H9 (cell line): Measurements from ENCODE around the gene PRPF38B. TPM values are rescaled to one million over a fixed set of nuclear protein-coding genes. Genes with fewer than 3 reads are reported as not detected.

Experiments
- DNase-seq: peaks from one replicate; pipeline ENCODE4 v3.0.0-alpha.2; 2017
- H2AFZ ChIP-seq: one replicate; pipeline ENCODE4 v1.6.1; 2013; ENCODE audit warnings: mild to moderate bottlenecking, low read length, control low read depth, moderate library complexity
- H2AK5ac ChIP-seq: 2 replicates; pipeline ENCODE4 v1.6.1; 2013; ENCODE audit warnings: low read length, control low read depth, mixed read lengths; ENCODE audit not compliant: insufficient read length
- H2BK120ac ChIP-seq: one replicate; pipeline ENCODE4 v1.6.1; 2013; ENCODE audit warnings: low read depth, mild to moderate bottlenecking, low read length, control low read depth, inconsistent platforms; ENCODE audit not compliant: poor library complexity, severe bottlenecking
- H2BK12ac ChIP-seq: 2 replicates; pipeline ENCODE4 v1.6.1; 2013; ENCODE audit warnings: low read length, control low read depth, mixed read lengths, low read depth; ENCODE audit not compliant: insufficient read length
- H2BK15ac ChIP-seq: 2 replicates; pipeline ENCODE4 v1.6.1; 2013; ENCODE audit warnings: low read depth, low read length, control low read depth
- H2BK20ac ChIP-seq: one replicate; pipeline ENCODE4 v1.6.1; 2013; ENCODE audit warnings: low read depth, mild to moderate bottlenecking, low read length, control low read depth, inconsistent platforms; ENCODE audit not compliant: poor library complexity, severe bottlenecking
- H2BK5ac ChIP-seq: 2 replicates; pipeline ENCODE4 v1.6.1; 2013; ENCODE audit warnings: low read length, control low read depth, mixed read lengths; ENCODE audit not compliant: insufficient read length
- H3K14ac ChIP-seq: 2 replicates; pipeline ENCODE4 v1.6.1; 2013; ENCODE audit warnings: low read length, control low read depth; ENCODE audit not compliant: insufficient read depth
- H3K18ac ChIP-seq: 2 replicates; pipeline ENCODE4 v1.6.1; 2013; ENCODE audit warnings: low read depth, mild to moderate bottlenecking, mixed read lengths, low read length, control low read depth; ENCODE audit not compliant: insufficient read length
- H3K23ac ChIP-seq: 2 replicates; pipeline ENCODE4 v1.6.1; 2013; ENCODE audit warnings: low read length, control low read depth, mixed read lengths, low read depth; ENCODE audit not compliant: insufficient read length
- H3K23me2 ChIP-seq: 2 replicates; pipeline ENCODE4 v1.6.1; 2013; ENCODE audit warnings: low read depth, mild to moderate bottlenecking, mixed read lengths, low read length, control low read depth; ENCODE audit not compliant: insufficient read length, poor library complexity, severe bottlenecking
- H3K27ac ChIP-seq: 2 replicates; pipeline ENCODE4 v1.5.1; 2013; ENCODE audit warnings: low read length, control low read depth, mixed read lengths, low read depth; ENCODE audit not compliant: insufficient read length
- H3K27me3 ChIP-seq: 2 replicates; pipeline ENCODE4 v1.6.1; 2013; ENCODE audit warnings: low read length, control low read depth, inconsistent platforms; ENCODE audit not compliant: insufficient read depth
- H3K4ac ChIP-seq: 2 replicates; pipeline ENCODE4 v1.6.1; 2013; ENCODE audit warnings: low read depth, mild to moderate bottlenecking, control low read depth, inconsistent platforms, low read length, moderate library complexity
- H3K4me1 ChIP-seq: 2 replicates; pipeline ENCODE4 v1.6.1; 2013; ENCODE audit warnings: low read length, control low read depth, inconsistent platforms; ENCODE audit not compliant: insufficient read depth
- H3K4me2 ChIP-seq: 2 replicates; pipeline ENCODE4 v1.6.1; 2013; ENCODE audit warnings: low read length, control low read depth, mixed read lengths; ENCODE audit not compliant: insufficient read length, insufficient read depth
- H3K56ac ChIP-seq: 2 replicates; pipeline ENCODE4 v1.6.1; 2013; ENCODE audit warnings: low read depth, mild to moderate bottlenecking, mixed read lengths, low read length, control low read depth; ENCODE audit not compliant: insufficient read length
- H3K79me1 ChIP-seq: 2 replicates; pipeline ENCODE4 v1.6.1; 2013; ENCODE audit warnings: low read depth, mild to moderate bottlenecking, moderate library complexity, low read length, control low read depth, inconsistent platforms; ENCODE audit not compliant: insufficient read depth, poor library complexity, severe bottlenecking
- H3K79me2 ChIP-seq: 2 replicates; pipeline ENCODE4 v1.6.1; 2013; ENCODE audit warnings: low read length, control low read depth, inconsistent platforms; ENCODE audit not compliant: insufficient read depth
- H3K9ac ChIP-seq: 2 replicates; pipeline ENCODE4 v1.6.1; 2013; ENCODE audit warnings: low read length, control low read depth, mixed read lengths; ENCODE audit not compliant: insufficient read length; ENCODE audit errors: extremely low read depth
- H3K9me3 ChIP-seq: one replicate; pipeline ENCODE4 v1.6.1; 2013; ENCODE audit warnings: low read depth, low read length, inconsistent platforms; ENCODE audit not compliant: control insufficient read depth
- H3T11ph ChIP-seq: one replicate; pipeline ENCODE4 v1.6.1; 2013; ENCODE audit warnings: mild to moderate bottlenecking, low read length, control low read depth, inconsistent platforms
- H4K20me1 ChIP-seq: one replicate; pipeline ENCODE4 v1.6.1; 2013; ENCODE audit not compliant: control insufficient read depth, insufficient read length, insufficient read depth
- H4K5ac ChIP-seq: 2 replicates; pipeline ENCODE4 v1.6.1; 2013; ENCODE audit warnings: low read depth, mild to moderate bottlenecking, mixed read lengths, low read length, control low read depth; ENCODE audit not compliant: insufficient read length
- H4K8ac ChIP-seq: replicated peaks from 2 replicates; pipeline ENCODE4 v1.6.1; 2013; ENCODE audit warnings: low read length, control low read depth, mixed read lengths, low read depth; ENCODE audit not compliant: insufficient read length
- H4K91ac ChIP-seq: 2 replicates; pipeline ENCODE4 v1.6.1; 2013; ENCODE audit warnings: low read depth, mild to moderate bottlenecking, moderate library complexity, mixed read lengths, low read length, control low read depth; ENCODE audit not compliant: insufficient read length
- H3K27ac Mint-ChIP-seq, 3 experiments: 2 replicates in 2 of 3; 3 replicates in 1 of 3; pipeline ENCODE4 v1.8.0; 2020 to 2021; ENCODE audit warnings: mixed read lengths in 3 of 3, mild to moderate bottlenecking in 1 of 3, moderate library complexity in 1 of 3
- H3K27me3 Mint-ChIP-seq: 2 replicates; pipeline ENCODE4 v1.8.0; 2021; ENCODE audit warnings: low read depth, mild to moderate bottlenecking, moderate library complexity, mixed read lengths
- H3K36me3 Mint-ChIP-seq, 3 experiments: 2 replicates in 2 of 3; 3 replicates in 1 of 3; pipeline ENCODE4 v1.8.0; 2020 to 2021; ENCODE audit warnings: low read depth in 3 of 3, mixed read lengths in 3 of 3; ENCODE audit not compliant: insufficient read depth in 1 of 3
- H3K4me1 Mint-ChIP-seq, 2 experiments: 2 replicates each; pipeline ENCODE4 v1.8.0; 2020; ENCODE audit warnings: mixed read lengths in 2 of 2
- H3K4me3 Mint-ChIP-seq, 2 experiments: 2 replicates in 1 of 2; 3 replicates in 1 of 2; pipeline ENCODE4 v1.8.0; 2020 to 2021; ENCODE audit warnings: mild to moderate bottlenecking in 2 of 2, mixed read lengths in 2 of 2, moderate library complexity in 1 of 2
- H3K9me3 Mint-ChIP-seq, 2 experiments: 2 replicates in 1 of 2; 3 replicates in 1 of 2; pipeline ENCODE4 v1.8.0; 2020; ENCODE audit warnings: mild to moderate bottlenecking in 2 of 2, mixed read lengths in 2 of 2, moderate library complexity in 1 of 2
- WGBS: extraction: QIAGEN DNeasy Blood & Tissue Kit; methylation state at CpG from one replicate; pipeline ENCODE4 v1.1.7; 2013; ENCODE audit warnings: missing lambda C conversion rate, low lambda C conversion rate, mixed read lengths; ENCODE audit not compliant: insufficient read length; ENCODE audit errors: extremely low coverage; 5-methylcytosine and 5-hydroxymethylcytosine counted together
- total RNA-seq: library from RNA; stranded (reverse); gene quantifications from 2 replicates; pipeline ENCODE4 v1.2.1, GENCODE V29; 2021
- TF ChIP-seq, protein P1 (sequence below): fragments of 200-600 bp; sonication (generic); conservative IDR thresholded peaks from 3 replicates; pipeline ENCODE4 v1.8.0; 2021; ENCODE audit warnings: antibody characterized with exemption, mild to moderate bottlenecking

Gene PRPF38B
- total RNA-seq, 1 experiment from 2014 or later: 60.0 TPM

DNA sequence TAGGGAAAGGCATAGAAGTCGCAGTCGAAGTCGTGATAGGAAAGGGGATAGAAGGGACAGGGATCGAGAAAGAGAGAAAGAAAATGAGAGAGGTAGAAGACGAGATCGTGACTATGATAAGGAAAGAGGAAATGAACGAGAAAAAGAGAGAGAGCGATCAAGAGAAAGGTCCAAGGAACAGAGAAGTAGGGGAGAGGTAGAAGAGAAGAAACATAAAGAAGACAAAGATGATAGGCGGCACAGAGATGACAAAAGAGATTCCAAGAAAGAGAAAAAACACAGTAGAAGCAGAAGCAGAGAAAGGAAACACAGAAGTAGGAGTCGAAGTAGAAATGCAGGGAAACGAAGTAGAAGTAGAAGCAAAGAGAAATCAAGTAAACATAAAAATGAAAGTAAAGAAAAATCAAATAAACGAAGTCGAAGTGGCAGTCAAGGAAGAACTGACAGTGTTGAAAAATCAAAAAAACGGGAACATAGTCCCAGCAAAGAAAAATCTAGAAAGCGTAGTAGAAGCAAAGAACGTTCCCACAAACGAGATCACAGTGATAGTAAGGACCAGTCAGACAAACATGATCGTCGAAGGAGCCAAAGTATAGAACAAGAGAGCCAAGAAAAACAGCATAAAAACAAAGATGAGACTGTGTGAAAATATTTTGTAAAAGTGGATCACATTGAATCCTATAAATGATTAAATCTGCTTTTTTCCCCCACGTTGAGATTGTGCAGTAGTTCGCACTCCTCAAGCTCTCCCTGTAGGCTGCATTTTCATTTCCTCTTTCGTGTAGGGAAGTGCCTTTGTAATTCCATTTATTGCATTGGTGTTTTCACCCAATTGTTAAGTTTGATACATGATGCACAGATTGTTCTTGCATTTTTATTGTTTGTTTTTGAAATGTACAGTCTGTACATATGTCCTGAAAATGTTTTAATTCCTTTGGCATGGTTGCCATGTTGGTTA lies 7.5 kb downstream of the PRPF38B start:
- H3K27ac Mint-ChIP-seq: peak overlapping the region in 2 of 3 experiments; percentile 2 to 20; a peak in 2 of 7 replicates
- Histone ChIP-seq H2BK20ac (no peak overlapping the region), H2AFZ (no peak overlapping the region), H3K18ac (no peak overlapping the region), H2BK5ac (no peak overlapping the region), H3K9ac (no peak overlapping the region), H3T11ph (no peak overlapping the region), H3K23me2 (no peaks in the 10 kb centered on the region), H2BK120ac (no peak overlapping the region), H3K27me3 (no peaks in the 10 kb centered on the region), H3K27ac (no peak overlapping the region), H2BK15ac (no peak overlapping the region), H3K4me1 (no peaks in the 10 kb centered on the region), H3K56ac (no peak overlapping the region), H3K4me2 (no peak overlapping the region), H4K20me1 (no peaks in the 10 kb centered on the region), H3K4ac (no peak overlapping the region), H4K91ac (no peak overlapping the region), H2AK5ac (no peak overlapping the region), H3K23ac (no peak overlapping the region), H2BK12ac (no peak overlapping the region), H3K14ac (no peak overlapping the region), H4K8ac (no peak overlapping the region), H3K9me3 (no peaks in the 10 kb centered on the region), H3K79me2 (no peaks in the 10 kb centered on the region; the same call in 1 of the 2 replicates), H3K79me1 (peaks cover 3% of the 10 kb centered on the region), H4K5ac (no peak overlapping the region)
- DNase-seq: no peak
- no peaks in the 10 kb centered on the region for H3K9me3 Mint-ChIP-seq
- TF ChIP-seq, protein P1, sequence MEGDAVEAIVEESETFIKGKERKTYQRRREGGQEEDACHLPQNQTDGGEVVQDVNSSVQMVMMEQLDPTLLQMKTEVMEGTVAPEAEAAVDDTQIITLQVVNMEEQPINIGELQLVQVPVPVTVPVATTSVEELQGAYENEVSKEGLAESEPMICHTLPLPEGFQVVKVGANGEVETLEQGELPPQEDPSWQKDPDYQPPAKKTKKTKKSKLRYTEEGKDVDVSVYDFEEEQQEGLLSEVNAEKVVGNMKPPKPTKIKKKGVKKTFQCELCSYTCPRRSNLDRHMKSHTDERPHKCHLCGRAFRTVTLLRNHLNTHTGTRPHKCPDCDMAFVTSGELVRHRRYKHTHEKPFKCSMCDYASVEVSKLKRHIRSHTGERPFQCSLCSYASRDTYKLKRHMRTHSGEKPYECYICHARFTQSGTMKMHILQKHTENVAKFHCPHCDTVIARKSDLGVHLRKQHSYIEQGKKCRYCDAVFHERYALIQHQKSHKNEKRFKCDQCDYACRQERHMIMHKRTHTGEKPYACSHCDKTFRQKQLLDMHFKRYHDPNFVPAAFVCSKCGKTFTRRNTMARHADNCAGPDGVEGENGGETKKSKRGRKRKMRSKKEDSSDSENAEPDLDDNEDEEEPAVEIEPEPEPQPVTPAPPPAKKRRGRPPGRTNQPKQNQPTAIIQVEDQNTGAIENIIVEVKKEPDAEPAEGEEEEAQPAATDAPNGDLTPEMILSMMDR: no peak
- no peaks in the 10 kb centered on the region for H3K27me3 Mint-ChIP-seq
- peaks cover 2 to 4% of the 10 kb centered on the region in 2 experiments for H3K4me1 Mint-ChIP-seq
- no peak overlapping the region for H3K4me3 Mint-ChIP-seq
- 100% methylated on average over 7 of the region's 22 CpGs for WGBS
- H3K36me3 Mint-ChIP-seq: peaks cover 40 to 73% (median 56%) of the 10 kb centered on the region in 3 experiments; a peak in 6 of 7 replicates
